HepG2 (cell line): ENCODE measurements around the gene PC.

Experiments
- CTCF ChIP-seq: sonication (generic); formaldehyde crosslinking; IDR thresholded peaks from 2 replicates; pipeline ENCODE4 v1.5.0; 2020; ENCODE audit warnings: mild to moderate bottlenecking, missing genetic modification reagents, moderate library complexity
- IRF2 ChIP-seq: IDR thresholded peaks from 2 replicates; pipeline ENCODE4 v1.6.1; 2018; ENCODE audit warnings: missing genetic modification reagents, missing compliant biosample characterization
- KAT8 ChIP-seq: IDR thresholded peaks from 2 replicates; pipeline ENCODE4 v1.6.1; 2016; ENCODE audit warnings: missing genetic modification reagents, missing compliant biosample characterization
- TBL1XR1 ChIP-seq: fragments of 150-350 bp; IDR thresholded peaks from 2 replicates; pipeline ENCODE4 v1.6.1; 2014; ENCODE audit warnings: borderline replicate concordance, low read length; ENCODE audit not compliant: partially characterized antibody
- ZNF282 ChIP-seq: fragments of 450-650 bp; IDR thresholded peaks from 2 replicates; pipeline ENCODE4 v1.6.1; 2018; ENCODE audit not compliant: partially characterized antibody
- ZNF572 ChIP-seq: sonication (generic); formaldehyde crosslinking; IDR thresholded peaks from 2 replicates; pipeline ENCODE4 v1.5.1; 2020; ENCODE audit warnings: mild to moderate bottlenecking, missing genetic modification reagents
- ZNF776 ChIP-seq: sonication (generic); formaldehyde crosslinking; IDR thresholded peaks from 2 replicates; pipeline ENCODE4 v1.4.0; 2020; ENCODE audit warnings: mild to moderate bottlenecking, missing genetic modification reagents
- TF ChIP-seq, protein P1 (sequence below): sonication (generic); formaldehyde crosslinking; IDR thresholded peaks from 2 replicates; pipeline ENCODE4 v1.8.0; 2022; ENCODE audit warnings: missing genetic modification reagents, mild to moderate bottlenecking, borderline replicate concordance

- TF ChIP-seq, protein P1, sequence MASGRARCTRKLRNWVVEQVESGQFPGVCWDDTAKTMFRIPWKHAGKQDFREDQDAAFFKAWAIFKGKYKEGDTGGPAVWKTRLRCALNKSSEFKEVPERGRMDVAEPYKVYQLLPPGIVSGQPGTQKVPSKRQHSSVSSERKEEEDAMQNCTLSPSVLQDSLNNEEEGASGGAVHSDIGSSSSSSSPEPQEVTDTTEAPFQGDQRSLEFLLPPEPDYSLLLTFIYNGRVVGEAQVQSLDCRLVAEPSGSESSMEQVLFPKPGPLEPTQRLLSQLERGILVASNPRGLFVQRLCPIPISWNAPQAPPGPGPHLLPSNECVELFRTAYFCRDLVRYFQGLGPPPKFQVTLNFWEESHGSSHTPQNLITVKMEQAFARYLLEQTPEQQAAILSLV (CRISPR knock-in tag): no peak
- no peak for TF ChIP-seq ZNF776 (CRISPR knock-in tag)
- TF ChIP-seq TBL1XR1: no peak
- no peak for TF ChIP-seq ZNF282
- TF ChIP-seq IRF2 (CRISPR knock-in tag): no peak
- TF ChIP-seq KAT8 (CRISPR knock-in tag): no peak
- TF ChIP-seq ZNF572 (CRISPR knock-in tag): no peak
- no peak for TF ChIP-seq CTCF (CRISPR knock-in tag)
Observed at GRCh38 chr11:66894141-66894540, 64.0 kb downstream of the PC start.
